Measurements from ENCODE around the gene PNKP.

The PNKP gene

GRCh38 chr19:49848938-49849337 is 18.4 kb downstream of the PNKP start:
- Histone ChIP-seq H3K27ac (ENCODE audit: low read depth, low read length) (no peak overlapping the region), H3K9ac (ENCODE audit: low read depth, low read length) (no peak overlapping the region), H3K9me3 (ENCODE audit: control insufficient read depth, insufficient read depth, low read length) (no peaks in the 10 kb centered on the region), H3K36me3 (ENCODE audit: control insufficient read depth, insufficient read depth, low read length) (peaks cover 15% of the 10 kb centered on the region), H3K27me3 (ENCODE audit: control insufficient read depth, insufficient read depth, low read length) (no peaks in the 10 kb centered on the region), H3K4me1 (ENCODE audit: control insufficient read depth, insufficient read depth, low read length) (peaks cover 16% of the 10 kb centered on the region), H3K4me3 (ENCODE audit: low read depth, low read length) (no peak overlapping the region)

- peaks cover 10% of the 10 kb centered on the region; the same call in 1 of the 2 replicates for H3K36me3 ChIP-seq (ENCODE audit: control insufficient read depth, insufficient read depth, low read length)
- H3K4me3 ChIP-seq (ENCODE audit: low read depth, low read length) = no peak overlapping the region
- H3K27me3 ChIP-seq (ENCODE audit: control insufficient read depth, insufficient read depth, low read length) = no peaks in the 10 kb centered on the region
- H3K4me1 ChIP-seq (ENCODE audit: control insufficient read depth, insufficient read depth, low read length) = peaks cover 16% of the 10 kb centered on the region
- no peak overlapping the region for H3K27ac ChIP-seq (ENCODE audit: low read depth, low read length)
- no peaks in the 10 kb centered on the region for H3K9me3 ChIP-seq (ENCODE audit: control insufficient read depth, insufficient read depth, low read length)
- H3K9ac ChIP-seq (ENCODE audit: low read depth, low read length) = no peak overlapping the region
These were observed 19.4 kb downstream of the PNKP start for GRCh38 chr19:49847731-49848696.

GRCh38 chr19:49846408-49846807 is 21.0 kb downstream of the PNKP start:
- no peaks in the 10 kb centered on the region for H3K9me3 ChIP-seq (ENCODE audit: control insufficient read depth, insufficient read depth, low read length)
- no peaks in the 10 kb centered on the region for H3K36me3 ChIP-seq (ENCODE audit: control insufficient read depth, insufficient read depth, low read length)
- no peak overlapping the region for H3K9ac ChIP-seq (ENCODE audit: low read depth, low read length)
- no peak overlapping the region for H3K4me3 ChIP-seq (ENCODE audit: low read depth, low read length)
- no peak overlapping the region for H3K27ac ChIP-seq (ENCODE audit: low read depth, low read length)
- H3K27me3 ChIP-seq (ENCODE audit: control insufficient read depth, insufficient read depth, low read length) = no peaks in the 10 kb centered on the region
- peaks cover 5% of the 10 kb centered on the region; the same call in 1 of the 2 replicates for H3K4me1 ChIP-seq (ENCODE audit: control insufficient read depth, insufficient read depth, low read length)

GRCh38 chr19:49845414-49845813 is 22.0 kb downstream of the PNKP start:
- Histone ChIP-seq H3K9me3 (ENCODE audit: control insufficient read depth, insufficient read depth, low read length) (no peaks in the 10 kb centered on the region), H3K27ac (ENCODE audit: low read depth, low read length) (no peak overlapping the region), H3K27me3 (ENCODE audit: control insufficient read depth, insufficient read depth, low read length) (no peaks in the 10 kb centered on the region), H3K9ac (ENCODE audit: low read depth, low read length) (no peak overlapping the region), H3K4me3 (ENCODE audit: low read depth, low read length) (no peak overlapping the region), H3K4me1 (ENCODE audit: control insufficient read depth, insufficient read depth, low read length) (peaks cover 5% of the 10 kb centered on the region; the same call in 1 of the 2 replicates), H3K36me3 (ENCODE audit: control insufficient read depth, insufficient read depth, low read length) (no peaks in the 10 kb centered on the region)

- Histone ChIP-seq H3K27ac (ENCODE audit: low read depth, low read length) (no peak overlapping the region), H3K36me3 (ENCODE audit: control insufficient read depth, insufficient read depth, low read length) (peaks cover 10% of the 10 kb centered on the region), H3K9me3 (ENCODE audit: control insufficient read depth, insufficient read depth, low read length) (no peaks in the 10 kb centered on the region), H3K9ac (ENCODE audit: low read depth, low read length) (no peak overlapping the region), H3K4me1 (ENCODE audit: control insufficient read depth, insufficient read depth, low read length) (no peaks in the 10 kb centered on the region), H3K27me3 (ENCODE audit: control insufficient read depth, insufficient read depth, low read length) (no peaks in the 10 kb centered on the region), H3K4me3 (ENCODE audit: low read depth, low read length) (no peak overlapping the region)
These were observed 23.0 kb downstream of the PNKP start for GRCh38 chr19:49844138-49845095.

GRCh38 chr19:49843265-49843664 is 24.1 kb downstream of the PNKP start:
- Histone ChIP-seq H3K9ac (ENCODE audit: low read depth, low read length) (no peak overlapping the region), H3K36me3 (ENCODE audit: control insufficient read depth, insufficient read depth, low read length) (peaks cover 21% of the 10 kb centered on the region), H3K4me1 (ENCODE audit: control insufficient read depth, insufficient read depth, low read length) (no peaks in the 10 kb centered on the region), H3K27ac (ENCODE audit: low read depth, low read length) (no peak overlapping the region), H3K27me3 (ENCODE audit: control insufficient read depth, insufficient read depth, low read length) (no peaks in the 10 kb centered on the region), H3K9me3 (ENCODE audit: control insufficient read depth, insufficient read depth, low read length) (no peaks in the 10 kb centered on the region), H3K4me3 (ENCODE audit: low read depth, low read length) (no peak overlapping the region)

- no peaks in the 10 kb centered on the region for H3K9me3 ChIP-seq (ENCODE audit: control insufficient read depth, insufficient read depth, low read length)
- H3K4me3 ChIP-seq (ENCODE audit: low read depth, low read length) = no peak overlapping the region
- no peak overlapping the region for H3K9ac ChIP-seq (ENCODE audit: low read depth, low read length)
These were observed 26.6 kb downstream of the PNKP start for GRCh38 chr19:49840736-49841249.

GRCh38 chr19:49840321-49840720 is 27.1 kb downstream of the PNKP start:
- Histone ChIP-seq H3K9me3 (ENCODE audit: control insufficient read depth, insufficient read depth, low read length) (no peaks in the 10 kb centered on the region), H3K4me1 (ENCODE audit: control insufficient read depth, insufficient read depth, low read length) (no peaks in the 10 kb centered on the region), H3K27ac (ENCODE audit: low read depth, low read length) (no peak overlapping the region), H3K4me3 (ENCODE audit: low read depth, low read length) (no peak overlapping the region), H3K9ac (ENCODE audit: low read depth, low read length) (no peak overlapping the region), H3K36me3 (ENCODE audit: control insufficient read depth, insufficient read depth, low read length) (peaks cover 46% of the 10 kb centered on the region), H3K27me3 (ENCODE audit: control insufficient read depth, insufficient read depth, low read length) (no peaks in the 10 kb centered on the region)

More at GRCh38 chr19:49840736-49841249, 26.6 kb downstream of the PNKP start:
- peaks cover 45% of the 10 kb centered on the region for H3K36me3 ChIP-seq (ENCODE audit: control insufficient read depth, insufficient read depth, low read length)
- H3K27me3 ChIP-seq (ENCODE audit: control insufficient read depth, insufficient read depth, low read length) = no peaks in the 10 kb centered on the region
- no peak overlapping the region for H3K27ac ChIP-seq (ENCODE audit: low read depth, low read length)
- no peaks in the 10 kb centered on the region for H3K4me1 ChIP-seq (ENCODE audit: control insufficient read depth, insufficient read depth, low read length)

GRCh38 chr19:49839713-49840112 is 27.7 kb downstream of the PNKP start:
- Histone ChIP-seq H3K36me3 (ENCODE audit: control insufficient read depth, insufficient read depth, low read length) (peaks cover 52% of the 10 kb centered on the region), H3K9me3 (ENCODE audit: control insufficient read depth, insufficient read depth, low read length) (no peaks in the 10 kb centered on the region), H3K9ac (ENCODE audit: low read depth, low read length) (no peak overlapping the region), H3K27ac (ENCODE audit: low read depth, low read length) (no peak overlapping the region), H3K4me1 (ENCODE audit: control insufficient read depth, insufficient read depth, low read length) (no peaks in the 10 kb centered on the region), H3K4me3 (ENCODE audit: low read depth, low read length) (no peak overlapping the region), H3K27me3 (ENCODE audit: control insufficient read depth, insufficient read depth, low read length) (no peaks in the 10 kb centered on the region)

GRCh38 chr19:49838885-49839588 is 28.3 kb downstream of the PNKP start:
- Histone ChIP-seq H3K27ac (ENCODE audit: low read depth, low read length) (no peak overlapping the region), H3K4me3 (ENCODE audit: low read depth, low read length) (no peak overlapping the region), H3K27me3 (ENCODE audit: control insufficient read depth, insufficient read depth, low read length) (no peaks in the 10 kb centered on the region), H3K9ac (ENCODE audit: low read depth, low read length) (no peak overlapping the region), H3K4me1 (ENCODE audit: control insufficient read depth, insufficient read depth, low read length) (no peaks in the 10 kb centered on the region), H3K36me3 (ENCODE audit: control insufficient read depth, insufficient read depth, low read length) (peaks cover 58% of the 10 kb centered on the region), H3K9me3 (ENCODE audit: control insufficient read depth, insufficient read depth, low read length) (no peaks in the 10 kb centered on the region)
